Myometrial cell (primary cell): Measurements from ENCODE around the gene CDY2A. TPM values are rescaled to one million over a fixed set of nuclear protein-coding genes. Genes with fewer than 3 reads are reported as not detected.

Source experiments
- total RNA-seq: library from RNA; depleted of rRNA; stranded (reverse); fragments of >200 nt; gene quantifications from 2 replicates; pipeline ENCODE4 v1.2.3, GENCODE V29; 2015

CDY2A gene
- total RNA-seq, result not detected in 2 replicates

GRCh38 chrY:18025487-18025886 lies at the start of gene CDY2A:
Gene CDY2A, plus strand, starts transcription at chrY:18025787. Its CDS starts 328 bp downstream, at chrY:18026115.

Other genes starting within 250 kb of the CDY2A start
- not detected in 2 replicates for gene CDY2B, start 145.6 kb upstream of the CDY2A start, total RNA-seq